HCT116 (cell line): ENCODE data around the gene NUMA1. TPM values are rescaled to one million over a fixed set of nuclear protein-coding genes. Genes with fewer than 3 reads are reported as not detected.

Source experiments
- ATAC-seq: fragments of 200-7000 bp; cut with Tn5 transposase; 2 replicates; pipeline ENCODE4 v1.9.1; 2020; ENCODE audit warnings: mild to moderate bottlenecking, moderate library complexity
- BruUV-seq: library from RNA; stranded (reverse); fragments of 400-500 nt; replicated peaks from 2 replicates; lab custom pipeline; 2021; lab: Mats Ljungman, UMichigan
- CTCF ChIA-PET: fragments of 300-600 bp; sonication (Branson Sonifier 250); formaldehyde crosslinking; loops from one replicate; lab custom pipeline; 2021; ENCODE audit warnings: antibody characterized with exemption; lab: Charles Lee
- POLR2A ChIA-PET: fragments of 300-600, 350-600 bp; sonication (Branson Sonifier 250); formaldehyde crosslinking; loops from one replicate; lab custom pipeline; 2021; ENCODE audit warnings: antibody characterized with exemption; lab: Charles Lee
- RAD21 ChIA-PET, 2 experiments: fragments of 300-600 bp; sonication (Branson Sonifier 250); formaldehyde crosslinking; loops; one replicate each; lab custom pipeline; 2023; ENCODE audit warnings: low total read pairs in 2 of 2; ENCODE audit not compliant: uncharacterized antibody in 2 of 2, unreplicated experiment in 2 of 2, low non-redundant PET in 1 of 2; lab: Charles Lee
- DNase-seq: peaks from one replicate; pipeline ENCODE4 v3.0.0-alpha.2; 2010; ENCODE audit warnings: low read depth, low spot score
- H2AFZ ChIP-seq: fragments of 200-600 bp; shearing (Covaris generic), sonication (generic); 2 replicates; pipeline ENCODE4 v1.6.1; 2017; ENCODE audit warnings: low read depth, mixed run types, mixed read lengths, antibody characterized with exemption, low read length; ENCODE audit not compliant: poor library complexity, severe bottlenecking
- H3K27ac ChIP-seq: 2 replicates; pipeline ENCODE4 v1.5.1; 2012; ENCODE audit warnings: low read depth, low read length
- H3K27me3 ChIP-seq: fragments of 200-600 bp; sonication (generic); 2 replicates; pipeline ENCODE4 v1.6.1; 2016; ENCODE audit warnings: mixed run types, low read length, mixed read lengths; ENCODE audit not compliant: insufficient read depth
- H3K36me3 ChIP-seq, 2 experiments: fragments of 200-500 bp in 1 of 2; fragments of 200-600 bp in 1 of 2; sonication (Bioruptor generic) in 1 of 2; sonication (generic) in 1 of 2; 2 replicates each; pipeline versions ENCODE4 v1.5.1 to v1.6.1; 2014 to 2016; ENCODE audit warnings: low read length in 2 of 2, inconsistent platforms in 1 of 2, mixed read lengths in 1 of 2, mixed run types in 1 of 2; ENCODE audit not compliant: insufficient read depth in 2 of 2, control insufficient read depth in 1 of 2
- H3K4me1 ChIP-seq, 2 experiments: fragments of 200-600 bp in 1 of 2; sonication (generic) in 1 of 2; 2 replicates each; pipeline versions ENCODE4 v1.5.1 to v1.6.1; 2012 to 2017; ENCODE audit warnings: low read length in 2 of 2, inconsistent platforms in 1 of 2, mild to moderate bottlenecking in 1 of 2, mixed read lengths in 1 of 2, mixed run types in 1 of 2, moderate library complexity in 1 of 2; ENCODE audit not compliant: insufficient read depth in 2 of 2, control insufficient read depth in 1 of 2
- H3K4me2 ChIP-seq: fragments of 200-600 bp; sonication (generic); 2 replicates; pipeline ENCODE4 v1.6.1; 2017; ENCODE audit warnings: mixed run types, low read length, mixed read lengths
- H3K4me3 ChIP-seq, 2 experiments: fragments of 200-600 bp in 1 of 2; sonication (generic) in 1 of 2; replicated peaks in 1 of 2; 2 replicates each; pipeline ENCODE4 v1.5.1; 2011 to 2016; ENCODE audit warnings: low read length in 2 of 2, control low read depth in 1 of 2, low read depth in 1 of 2, mild to moderate bottlenecking in 1 of 2, mixed read lengths in 1 of 2, mixed run types in 1 of 2
- H3K79me2 ChIP-seq: fragments of 200-600 bp; sonication (generic); 2 replicates; pipeline ENCODE4 v1.6.1; 2017; ENCODE audit warnings: mild to moderate bottlenecking, mixed run types, low read length, moderate library complexity, mixed read lengths; ENCODE audit not compliant: insufficient read depth
- H3K9ac ChIP-seq: fragments of 200-600 bp; sonication (generic); 2 replicates; pipeline ENCODE4 v1.6.1; 2016; ENCODE audit warnings: low read length, mixed read lengths
- H3K9me2 ChIP-seq: fragments of 200-600 bp; sonication (generic), shearing (Covaris generic); 2 replicates; pipeline ENCODE4 v1.6.1; 2017; ENCODE audit warnings: mixed run types, mild to moderate bottlenecking, moderate library complexity; ENCODE audit not compliant: insufficient read depth
- H3K9me3 ChIP-seq, 2 experiments: fragments of 200-500 bp in 1 of 2; fragments of 200-600 bp in 1 of 2; sonication (Bioruptor generic) in 1 of 2; sonication (generic) in 1 of 2; 2 replicates each; pipeline ENCODE4 v1.6.1; 2014 to 2017; ENCODE audit warnings: low read length in 2 of 2, mixed read lengths in 2 of 2, inconsistent platforms in 1 of 2, low read depth in 1 of 2, mild to moderate bottlenecking in 1 of 2, mixed run types in 1 of 2, moderate library complexity in 1 of 2; ENCODE audit not compliant: control insufficient read depth in 1 of 2, insufficient read depth in 1 of 2
- H4K20me1 ChIP-seq: fragments of 200-600 bp; sonication (generic), shearing (Covaris generic); 2 replicates; pipeline ENCODE4 v1.6.1; 2017; ENCODE audit warnings: mixed run types, mild to moderate bottlenecking, moderate library complexity; ENCODE audit not compliant: insufficient read depth
- EGR1 ChIP-seq: IDR thresholded peaks from 2 replicates; pipeline ENCODE4 v1.6.1; 2012; ENCODE audit warnings: low read depth
- ELF1 ChIP-seq: IDR thresholded peaks from 2 replicates; pipeline ENCODE4 v1.6.1; 2012; ENCODE audit warnings: low read depth, borderline replicate concordance
- EZH2phosphoT487 ChIP-seq: fragments of 200-600 bp; IDR thresholded peaks from 2 replicates; pipeline ENCODE4 v1.6.1; 2018; ENCODE audit warnings: antibody characterized with exemption, borderline replicate concordance
- FOSL1 ChIP-seq: IDR thresholded peaks from 2 replicates; pipeline ENCODE4 v1.6.1; 2012; ENCODE audit warnings: low read depth
- SIN3A ChIP-seq: IDR thresholded peaks from 2 replicates; pipeline ENCODE4 v1.6.1; 2012; ENCODE audit warnings: low read depth
- SP1 ChIP-seq: IDR thresholded peaks from 2 replicates; pipeline ENCODE4 v1.6.1; 2012; ENCODE audit warnings: low read depth
- ZFX ChIP-seq: fragments of 450-650 bp; IDR thresholded peaks from 2 replicates; pipeline ENCODE4 v1.6.1; 2017
- intact Hi-C: fragments of 100-400 bp; cut with micrococcal nuclease; formaldehyde crosslinking; loops from 2 replicates; pipeline ENCODE4 v1.10.0; 2022
- total RNA-seq: library from RNA; stranded (reverse); gene quantifications from one replicate; pipeline ENCODE4 v1.2.1, GENCODE V29; 2021; ENCODE audit not compliant: unreplicated experiment
- TF ChIP-seq, protein P1 (sequence below): IDR thresholded peaks from 2 replicates; pipeline ENCODE4 v1.6.1; 2011; ENCODE audit warnings: mild to moderate bottlenecking, low read length, moderate library complexity; ENCODE audit not compliant: insufficient replicate concordance; ENCODE audit errors: extremely low read depth

The NUMA1 gene
- total RNA-seq, 1 experiment from 2014 or later, result 133 TPM

DNA sequence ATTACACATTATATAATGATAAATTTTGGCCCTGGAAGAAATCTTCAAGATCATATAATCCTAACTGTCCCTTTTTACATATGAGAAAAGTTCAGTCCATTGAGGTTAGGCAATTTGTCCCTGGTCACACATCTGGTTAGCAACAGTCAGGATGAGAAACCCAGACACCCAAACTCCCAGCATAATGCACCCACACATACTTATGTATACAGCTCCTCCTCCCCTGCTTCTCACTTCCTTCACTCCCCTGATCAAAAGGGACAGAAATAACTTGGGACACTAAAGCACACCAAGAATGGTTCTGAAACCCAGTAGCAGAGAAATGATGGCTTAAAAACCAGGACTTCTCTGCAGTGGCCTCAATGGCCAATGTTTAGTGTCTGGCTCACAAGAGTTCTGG is 11.1 kb downstream of the NUMA1 start (continued):
- TF ChIP-seq, protein P1, sequence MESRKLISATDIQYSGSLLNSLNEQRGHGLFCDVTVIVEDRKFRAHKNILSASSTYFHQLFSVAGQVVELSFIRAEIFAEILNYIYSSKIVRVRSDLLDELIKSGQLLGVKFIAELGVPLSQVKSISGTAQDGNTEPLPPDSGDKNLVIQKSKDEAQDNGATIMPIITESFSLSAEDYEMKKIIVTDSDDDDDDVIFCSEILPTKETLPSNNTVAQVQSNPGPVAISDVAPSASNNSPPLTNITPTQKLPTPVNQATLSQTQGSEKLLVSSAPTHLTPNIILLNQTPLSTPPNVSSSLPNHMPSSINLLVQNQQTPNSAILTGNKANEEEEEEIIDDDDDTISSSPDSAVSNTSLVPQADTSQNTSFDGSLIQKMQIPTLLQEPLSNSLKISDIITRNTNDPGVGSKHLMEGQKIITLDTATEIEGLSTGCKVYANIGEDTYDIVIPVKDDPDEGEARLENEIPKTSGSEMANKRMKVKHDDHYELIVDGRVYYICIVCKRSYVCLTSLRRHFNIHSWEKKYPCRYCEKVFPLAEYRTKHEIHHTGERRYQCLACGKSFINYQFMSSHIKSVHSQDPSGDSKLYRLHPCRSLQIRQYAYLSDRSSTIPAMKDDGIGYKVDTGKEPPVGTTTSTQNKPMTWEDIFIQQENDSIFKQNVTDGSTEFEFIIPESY, result no peak
- TF ChIP-seq EGR1, result no peak
- TF ChIP-seq FOSL1, result no peak
- no peak for TF ChIP-seq SIN3A
- no peak for TF ChIP-seq SP1
- TF ChIP-seq ELF1, result no peak
- TF ChIP-seq ZFX, result no peak
- no peak for TF ChIP-seq EZH2phosphoT487

DNA sequence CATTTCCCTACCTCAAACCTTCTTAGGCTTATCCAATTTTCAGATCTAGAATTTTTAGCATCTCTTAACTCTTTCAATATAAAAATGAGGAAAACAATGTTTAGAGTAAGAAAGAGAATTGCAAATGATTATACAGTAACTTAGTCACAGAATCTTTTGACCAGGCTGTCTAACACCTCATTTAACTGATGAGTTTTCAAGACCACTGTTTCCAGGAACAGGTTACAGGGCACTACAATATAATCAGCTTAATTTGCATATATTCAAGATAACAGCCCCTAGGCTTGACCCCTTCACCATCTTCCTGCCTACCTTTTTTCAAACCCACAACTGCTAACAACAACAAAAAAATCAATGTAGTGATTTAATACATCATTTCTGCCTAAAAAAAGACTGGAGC is 12.7 kb downstream of the NUMA1 start:
- intact Hi-C loops, result no loop called here

More for the DNA sequence above, 12.7 kb downstream of the NUMA1 start:
- Histone ChIP-seq H3K9me2 (no peaks in the 10 kb centered on the region), H3K27ac (no peak overlapping the region), H3K9me3 (no peaks in the 10 kb centered on the region), H3K79me2 (peaks cover 89% of the 10 kb centered on the region), H3K27me3 (no peaks in the 10 kb centered on the region), H4K20me1 (no peaks in the 10 kb centered on the region), H3K36me3 (peaks cover 2 to 7% of the 10 kb centered on the region in 2 experiments; a peak in 3 of 4 replicates), H3K4me1 (peaks cover 37 to 39% of the 10 kb centered on the region in 2 experiments), H3K4me3 (no peak overlapping the region), H3K4me2 (no peak overlapping the region)
- no peak for ATAC-seq
- RAD21 ChIA-PET, result no interaction called here
- TF ChIP-seq SIN3A, result no peak
- TF ChIP-seq, all 23 proteins: peak for 0
- Histone ChIP-seq H3K9ac (no peak overlapping the region), H2AFZ (no peak overlapping the region)
- CTCF ChIA-PET, result interaction anchor here (1.0 to 1.5 kb wide), 3 partner anchors 11 to 43 kb away, joined by 3 to 5 read pairs (median 3); no protein-coding TSS in a partner anchor
- BruUV-seq, result no TSS peak
- POLR2A ChIA-PET, result no interaction called here
- no peak for DNase-seq
